H9 (cell line): ENCODE results near the gene MCCC2. TPM values are rescaled to one million over a fixed set of nuclear protein-coding genes. Genes with fewer than 3 reads are reported as not detected.
"Not testable (repeated sequence)": the region's sequence is repeated elsewhere in the genome, so short reads cannot be mapped to it uniquely, and the experiment has no call there.

Source experiments
- DNase-seq: peaks from one replicate; pipeline ENCODE4 v3.0.0-alpha.2; 2017
- H2AFZ ChIP-seq: one replicate; pipeline ENCODE4 v1.6.1; 2013; ENCODE audit warnings: mild to moderate bottlenecking, low read length, control low read depth, moderate library complexity
- H2AK5ac ChIP-seq: 2 replicates; pipeline ENCODE4 v1.6.1; 2013; ENCODE audit warnings: low read length, control low read depth, mixed read lengths; ENCODE audit not compliant: insufficient read length
- H2BK120ac ChIP-seq: one replicate; pipeline ENCODE4 v1.6.1; 2013; ENCODE audit warnings: low read depth, mild to moderate bottlenecking, low read length, control low read depth, inconsistent platforms; ENCODE audit not compliant: poor library complexity, severe bottlenecking
- H2BK12ac ChIP-seq: 2 replicates; pipeline ENCODE4 v1.6.1; 2013; ENCODE audit warnings: low read length, control low read depth, mixed read lengths, low read depth; ENCODE audit not compliant: insufficient read length
- H2BK15ac ChIP-seq: 2 replicates; pipeline ENCODE4 v1.6.1; 2013; ENCODE audit warnings: low read depth, low read length, control low read depth
- H2BK20ac ChIP-seq: one replicate; pipeline ENCODE4 v1.6.1; 2013; ENCODE audit warnings: low read depth, mild to moderate bottlenecking, low read length, control low read depth, inconsistent platforms; ENCODE audit not compliant: poor library complexity, severe bottlenecking
- H2BK5ac ChIP-seq: 2 replicates; pipeline ENCODE4 v1.6.1; 2013; ENCODE audit warnings: low read length, control low read depth, mixed read lengths; ENCODE audit not compliant: insufficient read length
- H3K14ac ChIP-seq: 2 replicates; pipeline ENCODE4 v1.6.1; 2013; ENCODE audit warnings: low read length, control low read depth; ENCODE audit not compliant: insufficient read depth
- H3K18ac ChIP-seq: 2 replicates; pipeline ENCODE4 v1.6.1; 2013; ENCODE audit warnings: low read depth, mild to moderate bottlenecking, mixed read lengths, low read length, control low read depth; ENCODE audit not compliant: insufficient read length
- H3K23ac ChIP-seq: 2 replicates; pipeline ENCODE4 v1.6.1; 2013; ENCODE audit warnings: low read length, control low read depth, mixed read lengths, low read depth; ENCODE audit not compliant: insufficient read length
- H3K23me2 ChIP-seq: 2 replicates; pipeline ENCODE4 v1.6.1; 2013; ENCODE audit warnings: low read depth, mild to moderate bottlenecking, mixed read lengths, low read length, control low read depth; ENCODE audit not compliant: insufficient read length, poor library complexity, severe bottlenecking
- H3K27ac ChIP-seq: 2 replicates; pipeline ENCODE4 v1.5.1; 2013; ENCODE audit warnings: low read length, control low read depth, mixed read lengths, low read depth; ENCODE audit not compliant: insufficient read length
- H3K27me3 ChIP-seq: 2 replicates; pipeline ENCODE4 v1.6.1; 2013; ENCODE audit warnings: low read length, control low read depth, inconsistent platforms; ENCODE audit not compliant: insufficient read depth
- H3K4ac ChIP-seq: 2 replicates; pipeline ENCODE4 v1.6.1; 2013; ENCODE audit warnings: low read depth, mild to moderate bottlenecking, control low read depth, inconsistent platforms, low read length, moderate library complexity
- H3K4me1 ChIP-seq: 2 replicates; pipeline ENCODE4 v1.6.1; 2013; ENCODE audit warnings: low read length, control low read depth, inconsistent platforms; ENCODE audit not compliant: insufficient read depth
- H3K4me2 ChIP-seq: 2 replicates; pipeline ENCODE4 v1.6.1; 2013; ENCODE audit warnings: low read length, control low read depth, mixed read lengths; ENCODE audit not compliant: insufficient read length, insufficient read depth
- H3K56ac ChIP-seq: 2 replicates; pipeline ENCODE4 v1.6.1; 2013; ENCODE audit warnings: low read depth, mild to moderate bottlenecking, mixed read lengths, low read length, control low read depth; ENCODE audit not compliant: insufficient read length
- H3K79me1 ChIP-seq: 2 replicates; pipeline ENCODE4 v1.6.1; 2013; ENCODE audit warnings: low read depth, mild to moderate bottlenecking, moderate library complexity, low read length, control low read depth, inconsistent platforms; ENCODE audit not compliant: insufficient read depth, poor library complexity, severe bottlenecking
- H3K79me2 ChIP-seq: 2 replicates; pipeline ENCODE4 v1.6.1; 2013; ENCODE audit warnings: low read length, control low read depth, inconsistent platforms; ENCODE audit not compliant: insufficient read depth
- H3K9ac ChIP-seq: 2 replicates; pipeline ENCODE4 v1.6.1; 2013; ENCODE audit warnings: low read length, control low read depth, mixed read lengths; ENCODE audit not compliant: insufficient read length; ENCODE audit errors: extremely low read depth
- H3K9me3 ChIP-seq: one replicate; pipeline ENCODE4 v1.6.1; 2013; ENCODE audit warnings: low read depth, low read length, inconsistent platforms; ENCODE audit not compliant: control insufficient read depth
- H3T11ph ChIP-seq: one replicate; pipeline ENCODE4 v1.6.1; 2013; ENCODE audit warnings: mild to moderate bottlenecking, low read length, control low read depth, inconsistent platforms
- H4K20me1 ChIP-seq: one replicate; pipeline ENCODE4 v1.6.1; 2013; ENCODE audit not compliant: control insufficient read depth, insufficient read length, insufficient read depth
- H4K5ac ChIP-seq: 2 replicates; pipeline ENCODE4 v1.6.1; 2013; ENCODE audit warnings: low read depth, mild to moderate bottlenecking, mixed read lengths, low read length, control low read depth; ENCODE audit not compliant: insufficient read length
- H4K8ac ChIP-seq: replicated peaks from 2 replicates; pipeline ENCODE4 v1.6.1; 2013; ENCODE audit warnings: low read length, control low read depth, mixed read lengths, low read depth; ENCODE audit not compliant: insufficient read length
- H4K91ac ChIP-seq: 2 replicates; pipeline ENCODE4 v1.6.1; 2013; ENCODE audit warnings: low read depth, mild to moderate bottlenecking, moderate library complexity, mixed read lengths, low read length, control low read depth; ENCODE audit not compliant: insufficient read length
- H3K27ac Mint-ChIP-seq, 3 experiments: 2 replicates in 2 of 3; 3 replicates in 1 of 3; pipeline ENCODE4 v1.8.0; 2020 to 2021; ENCODE audit warnings: mixed read lengths in 3 of 3, mild to moderate bottlenecking in 1 of 3, moderate library complexity in 1 of 3
- H3K27me3 Mint-ChIP-seq: 2 replicates; pipeline ENCODE4 v1.8.0; 2021; ENCODE audit warnings: low read depth, mild to moderate bottlenecking, moderate library complexity, mixed read lengths
- H3K36me3 Mint-ChIP-seq, 3 experiments: 2 replicates in 2 of 3; 3 replicates in 1 of 3; pipeline ENCODE4 v1.8.0; 2020 to 2021; ENCODE audit warnings: low read depth in 3 of 3, mixed read lengths in 3 of 3; ENCODE audit not compliant: insufficient read depth in 1 of 3
- H3K4me1 Mint-ChIP-seq, 2 experiments: 2 replicates each; pipeline ENCODE4 v1.8.0; 2020; ENCODE audit warnings: mixed read lengths in 2 of 2
- H3K4me3 Mint-ChIP-seq, 2 experiments: 2 replicates in 1 of 2; 3 replicates in 1 of 2; pipeline ENCODE4 v1.8.0; 2020 to 2021; ENCODE audit warnings: mild to moderate bottlenecking in 2 of 2, mixed read lengths in 2 of 2, moderate library complexity in 1 of 2
- H3K9me3 Mint-ChIP-seq, 2 experiments: 2 replicates in 1 of 2; 3 replicates in 1 of 2; pipeline ENCODE4 v1.8.0; 2020; ENCODE audit warnings: mild to moderate bottlenecking in 2 of 2, mixed read lengths in 2 of 2, moderate library complexity in 1 of 2
- WGBS: extraction: QIAGEN DNeasy Blood & Tissue Kit; methylation state at CpG from one replicate; pipeline ENCODE4 v1.1.7; 2013; ENCODE audit warnings: missing lambda C conversion rate, low lambda C conversion rate, mixed read lengths; ENCODE audit not compliant: insufficient read length; ENCODE audit errors: extremely low coverage; 5-methylcytosine and 5-hydroxymethylcytosine counted together
- total RNA-seq: library from RNA; stranded (reverse); gene quantifications from 2 replicates; pipeline ENCODE4 v1.2.1, GENCODE V29; 2021
- TF ChIP-seq, protein P1 (sequence below): fragments of 200-600 bp; sonication (generic); conservative IDR thresholded peaks from 3 replicates; pipeline ENCODE4 v1.8.0; 2021; ENCODE audit warnings: antibody characterized with exemption, mild to moderate bottlenecking

The MCCC2 gene
- total RNA-seq, 1 experiment from 2014 or later: 62.7 TPM

DNA sequence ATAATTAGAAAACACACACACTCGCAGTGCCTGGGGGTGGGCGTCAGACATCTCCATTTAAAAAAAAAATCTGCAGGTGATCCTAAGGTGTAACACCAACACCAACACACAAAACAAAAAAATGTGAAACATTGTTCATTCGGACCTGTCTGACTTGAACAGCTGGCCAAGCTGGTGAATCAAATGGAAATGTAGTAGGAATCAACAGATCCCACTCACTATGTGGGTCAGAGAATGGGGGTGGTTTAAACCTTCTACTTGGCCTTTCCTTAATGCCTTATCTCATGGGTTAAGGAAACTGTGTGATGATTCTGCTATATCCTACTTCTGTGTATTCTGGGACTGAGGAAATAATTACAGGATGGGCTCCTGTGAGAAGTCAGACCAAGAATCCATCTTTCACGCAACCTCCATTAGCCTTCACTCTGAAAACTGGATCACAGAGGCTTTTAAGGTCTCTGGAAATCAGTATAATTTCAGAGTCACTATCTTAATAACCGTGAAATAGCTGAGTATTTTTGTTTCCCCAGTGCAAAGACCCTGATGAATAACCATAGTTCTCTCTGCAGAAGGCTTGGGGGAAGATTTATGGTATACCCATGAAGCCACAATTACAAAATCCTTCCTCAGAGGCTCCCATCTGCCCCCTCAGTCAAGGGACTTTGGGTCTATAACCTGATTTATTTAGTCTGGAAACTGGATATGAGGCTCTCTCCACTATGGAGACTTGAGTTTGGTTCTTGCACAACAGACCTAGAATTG, 17.2 kb upstream of the MCCC2 start:
- no peaks in the 10 kb centered on the region for H3K9me3 ChIP-seq
- no peak overlapping the region for H2BK12ac ChIP-seq
- H3K27me3 Mint-ChIP-seq: peaks cover 2% of the 10 kb centered on the region; the same call in 1 of the 2 replicates

GRCh38 chr5:71571811-71572210, 15.3 kb upstream of the MCCC2 start:
- H2BK12ac ChIP-seq, H4K91ac ChIP-seq, H4K8ac ChIP-seq, H2BK5ac ChIP-seq, H3K4me1 ChIP-seq, H2BK20ac ChIP-seq, H3K23ac ChIP-seq, H3K9ac ChIP-seq, H3K4ac ChIP-seq, H3K79me1 ChIP-seq, H3K27ac ChIP-seq, H3T11ph ChIP-seq, H3K79me2 ChIP-seq, H4K5ac ChIP-seq, H3K14ac ChIP-seq, H3K4me2 ChIP-seq, H2BK120ac ChIP-seq, H3K18ac ChIP-seq, H3K9me3 ChIP-seq, H3K27me3 Mint-ChIP-seq, H3K23me2 ChIP-seq, H2AK5ac ChIP-seq, H3K27me3 ChIP-seq, H3K56ac ChIP-seq, DNase-seq, H3K27ac Mint-ChIP-seq, H4K20me1 ChIP-seq, H2BK15ac ChIP-seq, H3K4me3 Mint-ChIP-seq, H3K9me3 Mint-ChIP-seq, H2AFZ ChIP-seq: not testable (repeated sequence)
- Mint-ChIP-seq H3K4me1 (peaks cover 11 to 12% of the 10 kb centered on the region in 2 experiments), H3K36me3 (peaks cover 6 to 17% (median 13%) of the 10 kb centered on the region in 3 experiments)
- no CpG with 5 or more reads among the region's 7 CpGs for WGBS

More for the DNA sequence above, 17.2 kb upstream of the MCCC2 start:
- H3K4me1 Mint-ChIP-seq: peaks cover 11 to 12% of the 10 kb centered on the region in 2 experiments
- Histone ChIP-seq H3K79me2 (no peaks in the 10 kb centered on the region), H2AFZ (no peak overlapping the region), H2BK15ac (no peak overlapping the region), H3K4ac (no peak overlapping the region), H3K18ac (no peak overlapping the region), H2BK20ac (no peak overlapping the region), H2BK120ac (no peak overlapping the region), H4K8ac (no peak overlapping the region), H2AK5ac (no peak overlapping the region), H4K91ac (no peak overlapping the region), H3K79me1 (no peaks in the 10 kb centered on the region), H3K56ac (no peak overlapping the region), H3K14ac (no peak overlapping the region), H4K5ac (no peak overlapping the region), H3K9ac (no peak overlapping the region), H3K4me1 (no peaks in the 10 kb centered on the region; the same call in 1 of the 2 replicates), H3K27ac (no peak overlapping the region), H3T11ph (no peak overlapping the region), H3K23me2 (no peaks in the 10 kb centered on the region), H3K4me2 (no peak overlapping the region), H4K20me1 (no peaks in the 10 kb centered on the region), H2BK5ac (no peak overlapping the region), H3K27me3 (no peaks in the 10 kb centered on the region), H3K23ac (no peak overlapping the region)
- no peak for DNase-seq
- no peak overlapping the region for H3K4me3 Mint-ChIP-seq
- TF ChIP-seq, protein P1, sequence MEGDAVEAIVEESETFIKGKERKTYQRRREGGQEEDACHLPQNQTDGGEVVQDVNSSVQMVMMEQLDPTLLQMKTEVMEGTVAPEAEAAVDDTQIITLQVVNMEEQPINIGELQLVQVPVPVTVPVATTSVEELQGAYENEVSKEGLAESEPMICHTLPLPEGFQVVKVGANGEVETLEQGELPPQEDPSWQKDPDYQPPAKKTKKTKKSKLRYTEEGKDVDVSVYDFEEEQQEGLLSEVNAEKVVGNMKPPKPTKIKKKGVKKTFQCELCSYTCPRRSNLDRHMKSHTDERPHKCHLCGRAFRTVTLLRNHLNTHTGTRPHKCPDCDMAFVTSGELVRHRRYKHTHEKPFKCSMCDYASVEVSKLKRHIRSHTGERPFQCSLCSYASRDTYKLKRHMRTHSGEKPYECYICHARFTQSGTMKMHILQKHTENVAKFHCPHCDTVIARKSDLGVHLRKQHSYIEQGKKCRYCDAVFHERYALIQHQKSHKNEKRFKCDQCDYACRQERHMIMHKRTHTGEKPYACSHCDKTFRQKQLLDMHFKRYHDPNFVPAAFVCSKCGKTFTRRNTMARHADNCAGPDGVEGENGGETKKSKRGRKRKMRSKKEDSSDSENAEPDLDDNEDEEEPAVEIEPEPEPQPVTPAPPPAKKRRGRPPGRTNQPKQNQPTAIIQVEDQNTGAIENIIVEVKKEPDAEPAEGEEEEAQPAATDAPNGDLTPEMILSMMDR: no peak
- peaks cover 7% of the 10 kb centered on the region in 2 experiments; a peak in 3 of 5 replicates for H3K9me3 Mint-ChIP-seq
- H3K27ac Mint-ChIP-seq: no peak overlapping the region
- H3K36me3 Mint-ChIP-seq: peaks cover 4 to 20% (median 19%) of the 10 kb centered on the region in 3 experiments
- WGBS: no CpG with 5 or more reads among the region's 5 CpGs
